GM21723 (cell line): ENCODE results near the gene TSPAN18.

Experiments used
- ATAC-seq: cut with Tn5 transposase; IDR thresholded peaks from one replicate; pipeline ENCODE4 v1.9.1; 2021; ENCODE audit warnings: mild to moderate bottlenecking, moderate library complexity; ENCODE audit not compliant: unreplicated experiment

Gene TSPAN18

DNA sequence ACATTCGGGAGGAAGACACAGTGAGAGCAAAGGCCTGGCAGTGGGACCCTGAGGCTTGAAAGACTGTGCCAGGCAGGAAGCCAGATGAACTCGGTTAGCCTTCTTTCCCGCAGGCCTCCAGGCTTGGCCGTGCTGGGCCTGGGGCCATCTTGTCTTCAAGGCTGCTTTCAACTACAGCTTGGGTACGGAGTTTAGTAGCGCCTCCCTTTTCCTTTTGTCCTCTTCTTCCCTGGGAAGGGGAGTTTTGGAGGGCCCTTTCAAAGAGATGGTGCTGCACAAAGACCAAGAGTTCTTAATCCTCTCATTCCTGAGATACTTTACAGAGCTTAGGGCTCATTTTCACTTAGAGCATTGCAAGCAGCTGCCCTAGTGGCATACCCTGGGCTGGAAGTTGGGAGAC lies 136.5 kb downstream of the TSPAN18 start:
- ATAC-seq, result no peak

DNA sequence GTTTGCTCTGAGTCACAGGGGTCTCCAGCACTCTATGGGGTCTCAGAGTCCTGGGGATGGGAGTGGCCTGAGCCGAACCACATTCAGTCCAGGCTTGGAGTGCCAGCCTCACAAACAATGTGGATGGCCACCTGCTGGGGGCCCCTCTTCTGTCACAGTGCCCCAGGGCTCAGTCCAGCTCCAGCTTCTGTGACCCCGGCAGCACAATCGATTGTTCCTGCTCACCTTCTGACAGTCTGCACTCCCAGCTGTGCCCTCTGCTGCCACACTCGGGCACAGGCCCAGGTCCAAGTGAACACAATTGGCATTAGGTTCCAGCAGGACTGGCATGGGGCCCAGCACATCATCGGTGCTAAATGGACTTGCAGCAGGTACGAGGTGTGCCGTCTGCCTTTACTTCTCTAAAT lies 139.1 kb downstream of the TSPAN18 start:
- ATAC-seq, result no peak

GRCh38 chr11:44866286-44866685 lies 139.5 kb downstream of the TSPAN18 start:
- ATAC-seq, result no peak

DNA sequence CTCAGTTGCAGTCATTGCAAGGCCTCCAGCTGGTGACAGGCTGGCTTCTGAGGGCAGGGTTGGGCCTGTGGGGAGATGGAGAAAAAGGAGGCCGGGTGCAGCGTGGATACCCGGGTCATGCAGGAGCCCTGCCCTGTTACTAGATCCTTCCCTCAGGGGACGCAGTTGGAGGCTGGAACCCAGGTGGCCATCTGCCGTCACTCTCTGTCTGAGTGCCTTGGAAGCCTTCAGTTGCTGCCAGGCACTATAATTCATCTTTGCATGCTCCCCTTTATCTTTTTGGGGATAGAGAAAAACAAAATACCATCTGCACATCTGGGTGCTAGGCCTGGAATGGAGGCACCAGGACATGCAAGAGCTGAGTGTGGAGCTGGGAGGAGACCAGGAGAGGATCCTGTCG lies 141.3 kb downstream of the TSPAN18 start:
- ATAC-seq, result no peak

DNA sequence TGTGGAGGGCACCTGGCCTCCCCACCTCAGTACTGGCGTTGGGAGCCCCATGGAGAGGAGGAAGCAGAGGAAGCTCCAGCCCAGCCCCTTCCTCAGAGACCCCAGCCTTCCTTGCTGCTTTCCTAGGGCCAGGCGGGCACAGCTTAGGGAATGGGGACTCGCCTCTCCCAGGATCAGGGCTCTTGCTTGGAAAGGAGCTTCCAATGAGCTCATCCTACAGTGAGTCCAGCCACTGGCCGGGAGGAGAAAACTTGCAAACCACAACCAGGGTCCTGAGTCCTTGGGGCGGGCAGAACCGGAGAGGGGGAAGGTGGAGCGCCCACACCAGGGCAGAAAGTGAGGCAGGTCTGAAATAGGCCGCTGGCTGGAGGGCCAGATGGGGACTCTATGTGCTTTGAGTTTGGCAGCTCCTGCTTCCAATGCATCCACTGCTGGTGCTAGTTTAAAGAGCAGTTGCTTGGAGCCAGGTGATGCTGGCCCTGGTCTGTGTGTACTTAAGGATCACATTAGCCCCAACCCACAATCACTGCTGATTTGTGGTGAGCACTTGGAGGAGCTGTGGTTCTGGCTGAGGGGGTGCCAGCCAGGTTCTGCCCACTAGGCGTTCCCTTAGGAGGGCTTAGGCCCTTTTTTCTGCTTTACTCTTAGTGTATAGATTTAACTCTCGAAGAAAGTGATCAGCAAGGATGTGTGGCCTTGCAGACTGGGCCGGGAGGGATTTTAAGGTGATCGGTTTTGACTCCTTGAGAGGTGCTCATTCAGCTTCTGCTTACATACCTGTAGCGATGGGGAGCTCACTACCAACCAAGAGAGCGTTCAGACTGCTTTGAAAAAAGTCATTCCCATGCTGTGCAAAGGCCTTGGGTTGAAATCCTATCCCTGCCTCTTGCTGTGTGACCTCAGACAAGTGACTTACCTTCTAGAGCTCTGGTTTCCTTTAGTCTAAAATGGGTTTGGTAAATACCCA lies 142.0 kb downstream of the TSPAN18 start:
- ATAC-seq, result no peak

GRCh38 chr11:44870181-44870580 lies 143.4 kb downstream of the TSPAN18 start:
- ATAC-seq, result no peak

- no peak for ATAC-seq
These were observed 143.9 kb downstream of the TSPAN18 start for GRCh38 chr11:44870615-44871176.

GRCh38 chr11:44871682-44872081 lies 144.9 kb downstream of the TSPAN18 start:
- peak; percentile 99 for ATAC-seq

DNA sequence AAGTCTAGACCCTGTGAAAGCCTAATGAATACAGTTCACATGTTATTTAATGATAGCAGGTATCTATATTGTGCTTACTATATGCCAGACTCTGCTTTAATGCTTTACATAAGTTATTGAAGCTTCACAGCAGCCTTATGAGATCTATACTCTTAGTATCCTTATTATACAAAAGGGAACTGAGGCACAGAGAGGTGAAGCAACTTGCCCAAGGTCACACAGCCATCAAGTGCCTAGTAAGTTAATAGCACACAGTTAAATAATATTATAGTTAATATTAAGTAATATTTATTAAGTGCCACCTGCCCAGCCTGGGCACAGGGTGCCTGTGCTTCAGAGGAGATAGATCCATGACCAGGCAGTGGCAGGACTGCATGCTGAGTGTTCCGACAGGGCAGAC lies 145.8 kb downstream of the TSPAN18 start:
- no peak for ATAC-seq

- ATAC-seq, result no peak
These were observed 146.8 kb downstream of the TSPAN18 start for GRCh38 chr11:44873537-44873936.

GRCh38 chr11:44874284-44874683 lies 147.5 kb downstream of the TSPAN18 start:
- ATAC-seq, result no peak

GRCh38 chr11:44875037-44875436 lies 148.3 kb downstream of the TSPAN18 start:
- no peak for ATAC-seq

GRCh38 chr11:44876194-44876723 lies 149.5 kb downstream of the TSPAN18 start:
- no peak for ATAC-seq

DNA sequence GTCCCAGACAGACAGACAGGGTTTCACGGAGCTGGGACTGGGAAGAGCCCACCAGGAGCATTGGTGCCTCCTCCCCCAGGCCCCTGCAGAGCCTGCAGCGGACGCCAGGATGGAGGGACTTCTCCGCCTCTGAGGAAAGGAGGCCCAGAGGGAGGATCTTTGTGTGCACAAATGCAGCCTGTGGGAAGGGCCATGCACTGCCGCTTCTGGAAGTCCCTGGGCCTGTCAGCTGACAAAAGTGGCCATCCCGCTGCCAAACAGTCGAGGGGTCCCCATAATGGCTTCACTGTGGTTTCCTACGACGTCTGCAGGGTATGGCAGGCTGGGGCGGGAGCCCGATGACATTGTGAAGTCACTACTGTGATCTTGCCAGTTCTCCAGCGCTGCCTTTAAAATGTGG lies 150.1 kb downstream of the TSPAN18 start:
- no peak for ATAC-seq

DNA sequence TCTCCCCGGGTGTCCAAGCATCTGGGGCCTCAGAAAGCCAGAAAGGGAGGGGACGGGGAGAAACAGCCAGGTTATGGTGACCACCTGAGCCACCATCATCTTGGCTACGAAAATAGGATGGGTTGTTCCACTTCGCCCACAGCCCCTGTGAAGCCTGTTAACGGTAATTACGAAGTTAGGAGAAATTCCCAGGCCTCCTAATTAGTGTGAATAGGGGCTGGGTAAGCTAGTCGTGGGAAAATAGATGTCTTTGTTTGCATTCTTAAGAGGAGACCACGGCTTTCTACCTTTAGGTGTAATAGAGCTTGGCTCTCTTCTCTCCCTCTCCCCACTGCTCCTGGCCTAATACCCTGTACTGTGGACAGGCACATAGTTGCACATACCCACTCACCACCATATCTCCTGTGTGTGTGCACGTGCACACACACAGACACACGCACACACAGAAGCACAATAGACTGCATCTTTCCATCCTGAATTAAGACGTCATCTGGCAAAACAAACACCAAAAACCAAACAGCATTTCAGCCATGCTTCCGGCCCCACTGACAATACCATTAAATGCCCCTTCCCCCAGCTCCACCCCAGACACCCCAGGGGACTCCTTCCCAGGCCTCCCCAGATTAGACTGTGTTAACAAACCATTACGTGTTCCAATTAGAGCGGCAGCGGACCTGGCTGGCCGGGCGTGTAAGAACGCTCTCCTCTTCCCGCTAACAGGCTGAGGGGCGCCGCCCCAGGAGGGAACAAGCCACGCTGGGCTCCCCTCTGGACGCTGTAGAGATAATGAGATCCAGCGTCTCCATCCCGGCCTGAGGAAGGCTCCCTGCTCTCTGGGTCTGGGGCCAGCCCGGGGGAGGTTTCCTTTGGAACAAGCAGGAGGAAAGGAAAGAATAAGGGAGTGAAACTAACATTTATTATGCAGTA lies 151.1 kb downstream of the TSPAN18 start:
- ATAC-seq, result no peak

GRCh38 chr11:44878711-44879110 lies 151.9 kb downstream of the TSPAN18 start:
- no peak for ATAC-seq

DNA sequence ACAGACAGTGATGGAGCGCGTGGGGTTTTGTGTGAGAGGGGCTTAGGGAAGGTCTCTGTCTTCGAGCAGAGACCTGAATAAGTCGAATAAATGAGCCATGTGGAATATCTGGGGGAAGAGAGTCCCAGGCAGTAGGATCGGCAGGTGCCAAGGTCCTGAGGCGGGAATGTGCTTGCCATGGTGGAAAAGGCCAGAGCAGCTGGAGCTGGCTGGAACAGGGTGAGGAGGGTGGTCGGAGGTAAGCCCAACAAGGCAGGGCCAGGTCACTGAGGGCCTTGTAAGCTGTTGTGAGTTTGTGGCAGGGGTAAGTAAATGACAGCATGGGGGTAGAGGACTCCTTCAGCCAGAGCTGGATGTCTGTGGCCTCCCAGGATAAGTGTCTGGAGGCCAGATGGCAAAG lies 152.7 kb downstream of the TSPAN18 start:
- ATAC-seq, result no peak

- ATAC-seq, result no peak
These were observed 153.7 kb downstream of the TSPAN18 start for GRCh38 chr11:44880511-44880910.

DNA sequence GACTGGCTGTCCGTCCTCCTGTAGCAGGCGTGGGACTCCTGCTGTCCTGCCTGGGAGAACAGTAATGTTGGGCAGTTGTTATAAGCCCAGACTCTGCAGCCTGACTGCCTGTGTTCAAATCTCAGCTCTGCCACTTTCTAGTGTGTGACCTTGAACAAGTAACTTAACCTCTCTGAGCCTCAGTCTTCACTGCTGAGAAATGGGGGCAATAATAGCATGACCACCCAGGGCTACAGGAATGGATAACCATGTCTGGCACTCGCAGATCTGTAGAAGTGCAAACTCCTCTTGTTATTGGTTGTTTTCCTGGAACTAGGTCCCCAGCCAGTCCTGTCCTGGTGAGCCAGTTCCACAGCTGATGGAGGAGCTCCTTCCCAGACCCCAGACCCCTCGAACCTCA lies 154.2 kb downstream of the TSPAN18 start:
- no peak for ATAC-seq

- ATAC-seq, result no peak
These were observed 156.5 kb downstream of the TSPAN18 start for GRCh38 chr11:44883277-44883676.

GRCh38 chr11:44884056-44884455 lies 157.3 kb downstream of the TSPAN18 start:
- ATAC-seq, result no peak
